ENCODE data around the gene ABHD10.

GRCh38 chr3:112004187-112004586, 25.4 kb downstream of the ABHD10 start:
- TF ChIP-seq, protein P1, sequence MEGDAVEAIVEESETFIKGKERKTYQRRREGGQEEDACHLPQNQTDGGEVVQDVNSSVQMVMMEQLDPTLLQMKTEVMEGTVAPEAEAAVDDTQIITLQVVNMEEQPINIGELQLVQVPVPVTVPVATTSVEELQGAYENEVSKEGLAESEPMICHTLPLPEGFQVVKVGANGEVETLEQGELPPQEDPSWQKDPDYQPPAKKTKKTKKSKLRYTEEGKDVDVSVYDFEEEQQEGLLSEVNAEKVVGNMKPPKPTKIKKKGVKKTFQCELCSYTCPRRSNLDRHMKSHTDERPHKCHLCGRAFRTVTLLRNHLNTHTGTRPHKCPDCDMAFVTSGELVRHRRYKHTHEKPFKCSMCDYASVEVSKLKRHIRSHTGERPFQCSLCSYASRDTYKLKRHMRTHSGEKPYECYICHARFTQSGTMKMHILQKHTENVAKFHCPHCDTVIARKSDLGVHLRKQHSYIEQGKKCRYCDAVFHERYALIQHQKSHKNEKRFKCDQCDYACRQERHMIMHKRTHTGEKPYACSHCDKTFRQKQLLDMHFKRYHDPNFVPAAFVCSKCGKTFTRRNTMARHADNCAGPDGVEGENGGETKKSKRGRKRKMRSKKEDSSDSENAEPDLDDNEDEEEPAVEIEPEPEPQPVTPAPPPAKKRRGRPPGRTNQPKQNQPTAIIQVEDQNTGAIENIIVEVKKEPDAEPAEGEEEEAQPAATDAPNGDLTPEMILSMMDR (IDR thresholded peaks at IDR 0.05) = no peak
- TF ChIP-seq POLR2AphosphoS5 (IDR thresholded peaks at IDR 0.05) = no peak
